Raji (cell line): ENCODE measurements around the gene NRGN.

Source experiments
- POLR2A ChIP-seq: IDR thresholded peaks from 2 replicates; pipeline ENCODE4 v1.6.1; 2011; ENCODE audit warnings: low read depth, low read length, control low read depth; ENCODE audit not compliant: insufficient read depth

The NRGN gene

GRCh38 chr11:124791626-124792341, 52.0 kb downstream of the NRGN start:
- TF ChIP-seq POLR2A, result no peak

GRCh38 chr11:124793466-124794278, 53.9 kb downstream of the NRGN start:
- TF ChIP-seq POLR2A, result no peak

GRCh38 chr11:124796312-124796711, 56.6 kb downstream of the NRGN start:
- no peak for TF ChIP-seq POLR2A
